Esophagus muscularis mucosa (tissue), 4 donors: ENCODE data around the gene PEX11B. TPM values are rescaled to one million over a fixed set of nuclear protein-coding genes. Genes with fewer than 3 reads are reported as not detected.

ENCODE experiments used
- DNase-seq: peaks from one replicate; pipeline ENCODE4 v3.0.0-alpha.2; 2017; ENCODE audit errors: extremely low spot score
- H3K27ac ChIP-seq, 4 donors: fragments of 200-600 bp; sonication (generic); replicated peaks in 1 of 4; 1 replicate in 3 of 4; 2 replicates in 1 of 4; pipeline ENCODE4 v1.5.1; 2016 to 2019; ENCODE audit warnings: mild to moderate bottlenecking in 1 of 4
- H3K27me3 ChIP-seq, 4 donors: fragments of 200-600 bp; sonication (generic); one replicate each; pipeline versions ENCODE4 v1.5.1 to v1.6.0; 2016 to 2019
- H3K36me3 ChIP-seq, 4 donors: fragments of 200-600 bp; sonication (generic); one replicate each; pipeline ENCODE4 v1.5.1; 2016 to 2019
- H3K4me1 ChIP-seq, 4 donors: fragments of 200-600 bp; sonication (generic); one replicate each; pipeline ENCODE4 v1.5.1; 2016 to 2019
- H3K4me3 ChIP-seq, 4 donors: fragments of 200-600 bp; sonication (generic); 1 replicate in 2 of 4; 2 replicates in 2 of 4; pipeline ENCODE4 v1.5.1; 2016 to 2019; ENCODE audit warnings: mild to moderate bottlenecking in 4 of 4, moderate library complexity in 1 of 4
- H3K9me3 ChIP-seq, 4 donors: fragments of 200-600 bp; sonication (generic); 1 replicate in 3 of 4; 2 replicates in 1 of 4; pipeline ENCODE4 v1.5.1; 2016 to 2019
- EP300 ChIP-seq: sonication (generic); formaldehyde crosslinking; IDR thresholded peaks from one replicate; pipeline ENCODE4 v1.6.1; 2017; ENCODE audit warnings: antibody characterized with exemption
- POLR2A ChIP-seq: fragments of 450-650 bp; IDR thresholded peaks from one replicate; pipeline ENCODE4 v1.6.1; 2017; ENCODE audit warnings: antibody characterized with exemption, moderate library complexity, mild to moderate bottlenecking, low read depth
- POLR2AphosphoS5 ChIP-seq, 2 donors: sonication (generic); formaldehyde crosslinking; IDR thresholded peaks; one replicate each; pipeline ENCODE4 v1.6.1; 2017; ENCODE audit warnings: antibody characterized with exemption in 2 of 2
- WGBS: methylation state at CpG from one replicate; pipeline ENCODE4 v1.1.5; 2018; 5-methylcytosine and 5-hydroxymethylcytosine counted together
- intact Hi-C: fragments of 100-400 bp; cut with DNase I; formaldehyde crosslinking; loops from one replicate; pipeline ENCODE4 v1.15.1; 2023
- total RNA-seq, 4 donors: library from RNA; depleted of rRNA; stranded (reverse); fragments of >200 nt; gene quantifications; one replicate each; pipeline versions ENCODE4 v1.1.0 to v1.2.1, GENCODE V29; 2016
- TF ChIP-seq, protein P1 (sequence below), 3 experiments: fragments of 200-600 bp in 2 of 3; fragments of 450-650 bp in 1 of 3; sonication (generic) in 2 of 3; IDR thresholded peaks; one replicate each; pipeline ENCODE4 v1.5.1; 2017 to 2019; ENCODE audit warnings: antibody characterized with exemption in 3 of 3, mild to moderate bottlenecking in 2 of 3, moderate library complexity in 1 of 3

The PEX11B gene
- total RNA-seq, 4 donors from 2014 or later = 18.3 to 21.2 (median 20.0) TPM

DNA sequence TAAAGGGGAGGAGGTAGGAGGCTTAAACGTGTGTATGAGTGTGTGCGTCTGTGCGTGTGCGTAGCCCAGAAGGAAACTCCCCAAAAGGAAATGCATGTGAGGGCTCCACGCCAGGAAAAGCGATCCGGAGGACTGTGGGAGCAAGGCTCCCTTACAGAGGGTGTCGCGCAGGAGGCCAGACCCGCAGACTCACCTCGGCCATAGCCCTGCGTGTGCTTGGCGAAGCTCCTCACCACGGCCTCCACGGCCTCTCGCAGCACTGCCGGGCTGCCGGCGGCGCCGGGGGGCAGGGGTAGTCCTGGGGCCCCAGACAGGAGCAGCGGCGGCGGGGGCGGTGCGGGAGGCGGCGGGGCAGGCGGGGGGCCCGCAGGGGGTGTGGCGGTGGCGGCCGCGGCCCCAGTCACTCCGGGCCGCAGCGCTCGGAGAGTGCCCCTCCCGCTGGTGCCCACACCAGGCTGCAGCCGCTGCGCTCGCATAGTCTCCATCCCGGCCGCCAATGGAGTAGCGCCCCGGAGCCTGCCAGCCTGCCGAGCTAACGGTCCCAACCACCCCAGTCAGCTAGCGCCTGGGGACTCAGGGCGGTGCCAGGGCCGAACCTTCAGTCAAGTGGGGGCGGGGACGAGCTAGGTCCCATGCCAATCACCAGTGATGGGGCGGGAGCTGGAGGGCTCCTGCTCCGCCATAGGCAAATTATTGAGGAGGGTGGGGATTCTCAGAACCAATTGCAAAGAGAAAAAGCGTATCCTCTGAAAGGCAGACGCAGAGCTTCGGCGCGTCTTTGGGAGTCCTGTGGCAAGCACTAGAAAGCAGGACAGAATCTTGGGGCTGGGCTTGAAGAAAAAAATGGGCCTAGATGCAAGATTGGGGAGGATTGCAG, 39.2 kb upstream of the PEX11B start, which contains the start of gene LIX1L:
LIX1L (minus strand) TSS at position 575 of the 877 bp plus-strand sequence; CDS start at position 485, 90 bp downstream.
- peak within 1 kb of the TSS; percentile 98 to 100 (median 98) for H3K27ac ChIP-seq
- peaks cover 40 to 84% (median 80%) of the 10 kb centered on the region in 4 donors for H3K4me1 ChIP-seq
- under 1% methylated on average over 19 of the region's 60 CpGs for WGBS
- TF ChIP-seq, protein P1, sequence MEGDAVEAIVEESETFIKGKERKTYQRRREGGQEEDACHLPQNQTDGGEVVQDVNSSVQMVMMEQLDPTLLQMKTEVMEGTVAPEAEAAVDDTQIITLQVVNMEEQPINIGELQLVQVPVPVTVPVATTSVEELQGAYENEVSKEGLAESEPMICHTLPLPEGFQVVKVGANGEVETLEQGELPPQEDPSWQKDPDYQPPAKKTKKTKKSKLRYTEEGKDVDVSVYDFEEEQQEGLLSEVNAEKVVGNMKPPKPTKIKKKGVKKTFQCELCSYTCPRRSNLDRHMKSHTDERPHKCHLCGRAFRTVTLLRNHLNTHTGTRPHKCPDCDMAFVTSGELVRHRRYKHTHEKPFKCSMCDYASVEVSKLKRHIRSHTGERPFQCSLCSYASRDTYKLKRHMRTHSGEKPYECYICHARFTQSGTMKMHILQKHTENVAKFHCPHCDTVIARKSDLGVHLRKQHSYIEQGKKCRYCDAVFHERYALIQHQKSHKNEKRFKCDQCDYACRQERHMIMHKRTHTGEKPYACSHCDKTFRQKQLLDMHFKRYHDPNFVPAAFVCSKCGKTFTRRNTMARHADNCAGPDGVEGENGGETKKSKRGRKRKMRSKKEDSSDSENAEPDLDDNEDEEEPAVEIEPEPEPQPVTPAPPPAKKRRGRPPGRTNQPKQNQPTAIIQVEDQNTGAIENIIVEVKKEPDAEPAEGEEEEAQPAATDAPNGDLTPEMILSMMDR (IDR thresholded peaks at IDR 0.05) = peak in 1 of 3 experiments; percentile 4
- TF ChIP-seq POLR2AphosphoS5 (IDR thresholded peaks at IDR 0.05) (peak in 1 of 2 donors; percentile 95), EP300 (no peak), POLR2A (peak; percentile 84)
- DNase-seq = peak; percentile 98
- H3K36me3 ChIP-seq = peaks cover 0 to 4% (median 0%) of the 10 kb centered on the region in 4 donors
- peak within 1 kb of the TSS; percentile 69 to 98 (median 86) for H3K4me3 ChIP-seq
- intact Hi-C loops = no loop called here
- H3K27me3 ChIP-seq = no peaks in the 10 kb centered on the region
- no peaks in the 10 kb centered on the region for H3K9me3 ChIP-seq

DNA sequence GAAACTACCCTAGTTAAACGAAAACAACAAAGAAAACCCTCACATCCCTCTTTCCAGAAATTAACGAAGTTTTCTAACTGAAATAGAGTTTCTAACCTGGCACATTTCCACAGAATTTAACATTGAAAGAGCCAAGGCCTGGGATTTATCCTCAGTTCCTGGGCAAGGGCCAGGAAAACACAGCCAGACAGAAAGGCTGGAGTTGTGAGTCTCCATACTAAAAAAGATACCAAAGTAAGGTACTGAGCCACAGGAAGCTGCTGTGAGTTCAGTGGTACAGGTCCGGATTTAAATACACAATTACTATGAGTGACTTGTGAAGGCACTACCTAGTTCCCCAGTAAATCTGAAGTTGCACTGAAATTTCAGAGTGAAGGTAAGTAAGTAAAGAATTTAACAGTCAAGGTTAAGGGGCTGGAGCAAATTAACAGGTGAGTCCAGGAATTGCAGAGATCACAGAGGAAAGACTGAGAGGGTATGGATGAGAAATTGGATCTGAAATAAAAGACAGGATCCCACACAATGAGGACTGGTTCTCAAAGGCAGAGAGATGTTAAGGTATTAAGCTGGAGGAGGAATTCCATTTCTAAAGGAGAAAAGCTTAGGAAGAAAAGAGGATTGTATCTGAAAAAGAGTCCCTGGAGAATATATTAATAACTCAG, 38.4 kb upstream of the PEX11B start:
- peak overlapping the region; percentile 69 to 98 (median 86) for H3K4me3 ChIP-seq
- no peaks in the 10 kb centered on the region for H3K27me3 ChIP-seq
- DNase-seq = no peak
- peaks cover 0 to 4% (median 1%) of the 10 kb centered on the region in 4 donors for H3K36me3 ChIP-seq
- intact Hi-C loops = no loop called here
- H3K4me1 ChIP-seq = peaks cover 43 to 76% (median 74%) of the 10 kb centered on the region in 4 donors
- WGBS = 0% methylated on average over 3 of the region's 3 CpGs
- TF ChIP-seq POLR2AphosphoS5 (IDR thresholded peaks at IDR 0.05) (no peak), EP300 (no peak), POLR2A (no peak)
- TF ChIP-seq, protein P1 (IDR thresholded peaks at IDR 0.05) = no peak
- H3K27ac ChIP-seq = peak overlapping the region; percentile 98 to 100 (median 98)
- no peaks in the 10 kb centered on the region for H3K9me3 ChIP-seq

DNA sequence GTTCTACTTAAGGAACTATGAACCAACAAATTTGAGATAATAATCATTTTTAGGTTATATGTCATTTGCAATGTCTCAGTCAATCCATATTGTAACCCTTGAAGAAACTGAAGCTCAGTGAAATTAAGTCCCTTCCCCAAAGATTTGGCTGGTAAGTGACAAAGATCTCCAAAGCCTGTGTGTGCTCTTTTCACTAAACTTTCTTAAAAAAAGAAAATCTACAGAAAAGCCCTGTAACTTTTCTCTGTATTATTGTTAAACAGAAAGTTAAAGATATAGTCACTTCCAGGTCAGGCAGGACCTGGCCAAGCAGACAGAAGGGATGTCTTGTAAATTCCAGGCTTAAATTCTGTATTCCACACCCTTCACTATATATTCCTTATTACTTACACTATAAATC, 37.8 kb upstream of the PEX11B start:
- no peaks in the 10 kb centered on the region for H3K27me3 ChIP-seq
- peak overlapping the region; percentile 69 to 98 (median 86) for H3K4me3 ChIP-seq
- peaks cover 0 to 4% (median 2%) of the 10 kb centered on the region in 4 donors for H3K36me3 ChIP-seq
- peak overlapping the region; percentile 98 to 100 (median 98) for H3K27ac ChIP-seq
- no peak for DNase-seq
- intact Hi-C loops = no loop called here
- peaks cover 44 to 76% (median 71%) of the 10 kb centered on the region in 4 donors for H3K4me1 ChIP-seq
- TF ChIP-seq, protein P1 (IDR thresholded peaks at IDR 0.05) = no peak
- TF ChIP-seq EP300 = no peak
- TF ChIP-seq POLR2A = no peak
- TF ChIP-seq POLR2AphosphoS5 (IDR thresholded peaks at IDR 0.05) = no peak
- no peaks in the 10 kb centered on the region for H3K9me3 ChIP-seq

DNA sequence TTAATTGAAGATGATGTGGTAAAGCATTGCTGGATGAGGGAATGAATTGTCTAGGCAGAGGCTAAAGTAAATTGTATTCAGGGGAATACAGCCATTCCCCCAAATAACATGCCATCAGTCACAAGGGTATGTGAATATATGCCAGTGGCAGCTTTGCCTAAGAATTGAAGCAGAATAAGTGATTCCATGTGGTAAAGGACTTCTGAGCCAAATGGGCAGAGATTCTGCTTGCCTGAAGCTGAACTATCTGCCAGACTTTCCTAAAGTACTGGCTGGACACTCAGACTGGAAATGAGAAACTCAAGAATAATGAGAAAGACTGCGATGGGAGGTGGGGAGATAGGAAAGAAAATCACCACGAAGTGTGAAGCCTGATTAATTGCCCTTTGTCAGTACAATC, 36.9 kb upstream of the PEX11B start:
- intact Hi-C loops = no loop called here
- no peak for TF ChIP-seq POLR2AphosphoS5 (IDR thresholded peaks at IDR 0.05)
- TF ChIP-seq POLR2A = no peak
- TF ChIP-seq EP300 = no peak
- TF ChIP-seq, protein P1 (IDR thresholded peaks at IDR 0.05) = no peak
- peaks cover 0 to 4% (median 2%) of the 10 kb centered on the region in 4 donors for H3K36me3 ChIP-seq
- H3K27me3 ChIP-seq = no peaks in the 10 kb centered on the region
- H3K4me3 ChIP-seq = peak overlapping the region; percentile 21 to 98 (median 76)
- 8% methylated on average over 2 of the region's 2 CpGs for WGBS
- no peak for DNase-seq
- peak overlapping the region; percentile 98 to 100 (median 98) for H3K27ac ChIP-seq
- H3K4me1 ChIP-seq = peaks cover 47 to 79% (median 74%) of the 10 kb centered on the region in 4 donors
- H3K9me3 ChIP-seq = no peaks in the 10 kb centered on the region
